Activated T-cell treated with anti-CD3 and anti-CD28 coated beads for 24 hours (primary cell): ENCODE measurements around the gene OSTN.

ENCODE experiments used
- DNase-seq: peaks from one replicate; pipeline ENCODE4 v3.0.0-alpha.2; 2020; ENCODE audit warnings: low read depth

OSTN gene

GRCh38 chr3:191314109-191314728 is 115.2 kb downstream of the OSTN start:
- DNase-seq: no peak
